ENCODE data around the gene TDRD7. TPM values are rescaled to one million over a fixed set of nuclear protein-coding genes. Genes with fewer than 3 reads are reported as not detected.
A peak's percentile ranks its signal among the peaks of the same experiment; 100 is the strongest.

TDRD7 gene
- total and polyA plus RNA-seq, 9 of the 15 experiments (the other 6 are each of a cell fraction or from before 2014, with no cell fraction given): 2.2 to 7.7 (median 5.2) TPM

DNA sequence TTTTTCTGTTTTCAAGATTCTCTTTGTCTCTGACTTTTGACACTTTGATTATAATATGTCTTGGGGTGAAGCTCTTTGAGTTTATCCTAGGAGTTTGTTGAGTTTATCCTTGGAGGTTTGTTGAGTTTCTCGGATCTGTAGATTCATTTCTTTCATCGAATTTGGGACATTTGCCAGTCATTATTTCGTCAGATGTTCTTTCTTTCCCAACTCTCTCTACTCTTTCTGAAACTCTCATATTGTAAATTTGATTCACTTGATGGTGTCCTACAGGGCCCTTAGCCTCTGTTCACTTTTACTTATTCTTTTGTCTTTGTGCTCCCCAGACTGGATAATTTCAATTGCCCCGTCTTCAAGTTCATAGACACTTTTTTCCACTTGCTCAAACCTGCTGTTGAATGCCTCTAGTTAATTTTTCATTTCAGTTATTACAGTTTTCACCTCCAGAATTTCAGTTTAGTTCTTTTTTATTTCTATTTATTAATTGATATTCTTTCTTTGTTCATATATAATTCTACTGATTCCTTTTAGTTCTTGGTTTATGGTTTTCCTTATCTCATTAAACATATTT lies 8.1 kb upstream of the TDRD7 start:
- no peaks in the 10 kb centered on the region for H3K79me2 ChIP-seq (ENCODE audit: control insufficient read depth, insufficient read depth, low read length)
- POLR2A ChIA-PET: interaction anchor here (0.6 kb wide), 1 partner anchor 230 kb away, joined by 5 read pairs; the partner anchor contains the start of genes NCBP1 and TSTD2
- ATAC-seq: no peak
- no peak overlapping the region for H3K4me3 ChIP-seq
- in situ Hi-C loops (cut with MboI): no loop called here
- no peaks in the 10 kb centered on the region for H4K20me1 ChIP-seq (replicated peaks; ENCODE audit: control insufficient read depth, insufficient read depth, low read length)
- WGBS (ENCODE audit: insufficient coverage, low coverage, missing lambda C conversion rate): 0% methylated on average over 4 of the region's 4 CpGs
- H3K9me1 ChIP-seq (ENCODE audit: control insufficient read depth, insufficient read depth, low read length): no peaks in the 10 kb centered on the region
- FAIRE-seq: peak; percentile 40
- DNase-seq (ENCODE audit: extremely low read depth in 1 of 4, low spot score in 3 of 4): no peak
- TF ChIP-seq, protein P1, sequence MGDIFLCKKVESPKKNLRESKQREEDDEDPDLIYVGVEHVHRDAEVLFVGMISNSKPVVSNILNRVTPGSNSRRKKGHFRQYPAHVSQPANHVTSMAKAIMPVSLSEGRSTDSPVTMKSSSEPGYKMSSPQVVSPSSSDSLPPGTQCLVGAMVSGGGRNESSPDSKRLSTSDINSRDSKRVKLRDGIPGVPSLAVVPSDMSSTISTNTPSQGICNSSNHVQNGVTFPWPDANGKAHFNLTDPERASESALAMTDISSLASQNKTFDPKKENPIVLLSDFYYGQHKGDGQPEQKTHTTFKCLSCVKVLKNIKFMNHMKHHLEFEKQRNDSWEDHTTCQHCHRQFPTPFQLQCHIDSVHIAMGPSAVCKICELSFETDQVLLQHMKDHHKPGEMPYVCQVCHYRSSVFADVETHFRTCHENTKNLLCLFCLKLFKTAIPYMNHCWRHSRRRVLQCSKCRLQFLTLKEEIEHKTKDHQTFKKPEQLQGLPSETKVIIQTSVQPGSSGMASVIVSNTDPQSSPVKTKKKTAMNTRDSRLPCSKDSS (IDR thresholded peaks at IDR 0.05; ENCODE audit: low read depth, partially characterized antibody): peak; percentile 90
- TF ChIP-seq NR3C1 (CRISPR knock-in tag; IDR thresholded peaks at IDR 0.05) (no peak), L3MBTL2 (IDR thresholded peaks at IDR 0.05) (no peak), CBX3 (IDR thresholded peaks at IDR 0.05; ENCODE audit: borderline replicate concordance in 1 of 2, low read length in 2 of 2) (peak in 1 of 2 experiments; percentile 81; a peak in 1 of 3 replicates), RFX7 (CRISPR knock-in tag; IDR thresholded peaks at IDR 0.05) (no peak), TRIM28 (IDR thresholded peaks at IDR 0.05) (peak; percentile 89), MBD2 (IDR thresholded peaks at IDR 0.05; ENCODE audit: borderline replicate concordance, low read depth) (no peak), TRIM24 (IDR thresholded peaks at IDR 0.05) (peak; percentile 56 to 69; a peak in 3 of 4 replicates), JUN (IDR thresholded peaks at IDR 0.05; ENCODE audit: borderline replicate concordance, low read depth, low read length) (no peak), JUN (CRISPR knock-in tag; IDR thresholded peaks at IDR 0.05; ENCODE audit: borderline replicate concordance) (no peak), STAG1 (CRISPR knock-in tag; IDR thresholded peaks at IDR 0.05; ENCODE audit: borderline replicate concordance) (no peak), NFIC (IDR thresholded peaks at IDR 0.05) (peak; percentile 65)
- TF ChIP-seq, protein P2, sequence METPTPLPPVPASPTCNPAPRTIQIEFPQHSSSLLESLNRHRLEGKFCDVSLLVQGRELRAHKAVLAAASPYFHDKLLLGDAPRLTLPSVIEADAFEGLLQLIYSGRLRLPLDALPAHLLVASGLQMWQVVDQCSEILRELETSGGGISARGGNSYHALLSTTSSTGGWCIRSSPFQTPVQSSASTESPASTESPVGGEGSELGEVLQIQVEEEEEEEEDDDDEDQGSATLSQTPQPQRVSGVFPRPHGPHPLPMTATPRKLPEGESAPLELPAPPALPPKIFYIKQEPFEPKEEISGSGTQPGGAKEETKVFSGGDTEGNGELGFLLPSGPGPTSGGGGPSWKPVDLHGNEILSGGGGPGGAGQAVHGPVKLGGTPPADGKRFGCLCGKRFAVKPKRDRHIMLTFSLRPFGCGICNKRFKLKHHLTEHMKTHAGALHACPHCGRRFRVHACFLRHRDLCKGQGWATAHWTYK (CRISPR knock-in tag; IDR thresholded peaks at IDR 0.05): no peak
- H3K9ac ChIP-seq (ENCODE audit: insufficient read depth in 1 of 2, low read depth in 2 of 2, low read length in 2 of 2): no peak overlapping the region
- H3K27me3 ChIP-seq (ENCODE audit: control insufficient read depth in 2 of 2, insufficient read depth in 2 of 2, low read length in 2 of 2): no peaks in the 10 kb centered on the region; a peak in 1 of 5 replicates
- H2AFZ ChIP-seq (ENCODE audit: low read depth, low read length): no peak overlapping the region
- H3K4me1 ChIP-seq (replicated peaks in 1 of 2; ENCODE audit: control insufficient read depth in 2 of 2, insufficient read depth in 2 of 2, low read length in 2 of 2): no peaks in the 10 kb centered on the region
- CTCF ChIA-PET (ENCODE audit: low intra/inter-chr PET ratio): no interaction called here
- no TSS peak for BruUV-seq (replicated peaks)
- H3K36me3 ChIP-seq (ENCODE audit: control insufficient read depth, insufficient read depth, low read length): no peaks in the 10 kb centered on the region
- no peak overlapping the region for H3K27ac ChIP-seq (ENCODE audit: extremely low read depth, low read depth, low read length)
- no peak overlapping the region for H3K4me2 ChIP-seq (ENCODE audit: insufficient read depth, low read length)
- intact Hi-C loops (cut with micrococcal nuclease): no loop called here
- peaks cover 10% of the 10 kb centered on the region for H3K9me3 ChIP-seq (replicated peaks; ENCODE audit: control insufficient read depth, insufficient read depth, low read depth, low read length)

Data from K562 (cell line).